IPS-NIHi11 (cell line): ENCODE data around the gene PINLYP.
A peak's percentile ranks its signal among the peaks of the same experiment; 100 is the strongest.

Experiments
- DNase-seq: peaks from one replicate; pipeline ENCODE4 v3.0.0; 2012; ENCODE audit warnings: mixed read lengths, low spot score

PINLYP gene

DNA sequence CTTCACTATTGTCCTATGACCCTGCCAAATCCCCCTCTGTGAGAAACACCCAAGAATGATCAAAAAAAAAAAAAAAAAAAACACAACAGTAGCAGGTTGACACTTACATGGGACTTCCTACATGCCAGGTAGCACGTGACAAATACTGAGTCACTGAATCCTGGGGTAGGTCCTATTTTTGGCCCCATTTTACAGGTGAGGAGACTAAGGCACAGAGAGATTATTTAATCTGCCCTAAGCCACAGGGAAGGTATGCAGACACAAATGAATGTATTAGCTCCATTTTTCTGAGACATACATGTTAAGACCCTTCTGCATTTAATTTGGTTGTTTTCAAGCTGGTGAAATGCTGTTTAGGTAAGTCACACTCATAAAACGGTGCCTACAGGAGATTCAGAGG is 26.9 kb upstream of the PINLYP start:
- no peak for DNase-seq

DNA sequence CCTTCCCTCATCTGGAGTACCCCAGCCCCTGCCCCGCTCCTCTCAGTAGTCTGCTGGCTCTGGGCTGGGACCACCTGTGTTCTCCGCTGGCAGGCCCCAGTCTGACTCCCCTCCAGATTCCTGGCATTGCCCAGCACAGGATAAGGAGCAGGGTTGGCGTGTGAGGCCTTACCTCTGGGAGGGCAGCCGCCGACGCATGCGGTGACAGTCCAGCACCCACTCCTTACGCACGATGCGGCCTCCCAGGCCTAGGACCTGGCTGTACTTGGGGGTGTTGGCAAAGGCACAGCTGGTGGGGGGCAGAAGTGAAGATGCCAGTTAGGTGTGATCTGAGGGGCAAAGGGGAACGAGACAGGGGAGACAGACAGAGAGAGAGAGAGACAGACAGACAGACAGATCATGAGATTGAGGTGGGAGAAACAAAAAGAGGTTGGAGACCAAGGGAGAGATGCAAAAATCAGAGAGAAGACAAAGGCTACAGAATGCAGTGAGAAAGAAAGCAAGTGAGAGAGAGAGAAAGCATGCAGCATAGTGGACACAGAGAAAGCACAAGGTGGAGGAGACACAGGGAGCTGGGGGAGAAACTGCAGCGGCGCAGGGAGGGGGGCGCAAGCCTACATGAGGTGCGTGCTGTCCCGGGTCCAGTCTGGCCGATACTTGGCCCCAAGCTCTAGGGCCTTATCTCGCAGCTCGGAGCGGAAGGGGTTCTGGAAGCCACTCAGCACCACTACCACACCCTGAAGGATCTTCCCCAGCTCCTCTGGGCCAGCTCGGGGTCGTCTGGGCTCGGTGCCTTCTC is 24.0 kb upstream of the PINLYP start:
- no peak for DNase-seq

DNA sequence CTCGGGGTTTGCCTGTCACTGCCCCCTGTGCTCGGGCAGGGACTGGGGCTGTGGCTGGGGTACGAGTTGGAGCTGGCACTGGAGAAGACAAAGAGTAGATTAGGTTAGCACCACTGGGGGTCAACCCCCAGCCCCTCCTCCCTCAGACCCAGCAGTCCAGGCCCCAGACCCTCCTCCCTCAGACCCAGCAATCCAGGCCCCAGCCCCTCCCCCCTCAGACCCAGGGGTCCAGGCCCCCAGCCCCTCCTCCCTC is 23.5 kb upstream of the PINLYP start:
- no peak for DNase-seq

DNA sequence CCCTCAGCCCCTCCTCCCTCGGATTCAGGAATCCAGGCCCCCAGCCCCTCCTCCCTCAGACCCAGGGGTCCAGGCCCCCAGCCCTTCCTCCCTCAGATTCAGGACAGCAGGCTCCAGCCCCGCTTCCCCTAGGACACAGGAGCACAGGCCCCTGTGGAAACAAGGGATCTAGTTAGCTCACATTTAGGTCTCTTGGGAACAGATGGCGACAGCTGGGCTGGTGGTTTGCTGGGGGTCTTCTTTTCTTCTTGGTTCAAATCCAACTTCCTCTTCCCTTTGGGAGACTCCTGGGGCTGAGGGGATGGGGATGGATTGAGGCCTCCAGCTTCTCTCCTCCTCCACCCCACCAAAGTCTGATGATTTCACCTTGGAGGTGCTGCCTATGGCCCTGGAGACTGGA is 23.0 kb upstream of the PINLYP start:
- DNase-seq: no peak

DNA sequence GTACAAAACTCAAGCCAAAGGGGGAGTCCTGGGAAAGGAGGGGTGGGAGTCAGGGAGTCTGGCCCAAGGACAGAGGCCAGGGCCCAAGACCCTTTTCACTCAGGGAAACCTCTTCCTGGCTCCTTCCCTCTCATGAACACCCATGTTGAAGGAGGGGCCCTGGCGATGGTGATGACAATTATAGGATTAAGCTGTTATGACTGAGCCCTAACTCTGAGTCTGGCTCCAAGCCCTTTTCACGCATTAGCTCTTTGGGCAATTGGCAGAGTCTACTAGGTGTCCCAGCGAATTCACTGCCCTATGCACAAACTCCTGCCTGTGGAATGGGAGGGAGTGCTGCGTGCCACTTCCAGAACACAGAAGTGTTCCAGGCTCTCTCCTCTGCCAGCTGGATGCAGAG is 21.9 kb upstream of the PINLYP start:
- DNase-seq: no peak

DNA sequence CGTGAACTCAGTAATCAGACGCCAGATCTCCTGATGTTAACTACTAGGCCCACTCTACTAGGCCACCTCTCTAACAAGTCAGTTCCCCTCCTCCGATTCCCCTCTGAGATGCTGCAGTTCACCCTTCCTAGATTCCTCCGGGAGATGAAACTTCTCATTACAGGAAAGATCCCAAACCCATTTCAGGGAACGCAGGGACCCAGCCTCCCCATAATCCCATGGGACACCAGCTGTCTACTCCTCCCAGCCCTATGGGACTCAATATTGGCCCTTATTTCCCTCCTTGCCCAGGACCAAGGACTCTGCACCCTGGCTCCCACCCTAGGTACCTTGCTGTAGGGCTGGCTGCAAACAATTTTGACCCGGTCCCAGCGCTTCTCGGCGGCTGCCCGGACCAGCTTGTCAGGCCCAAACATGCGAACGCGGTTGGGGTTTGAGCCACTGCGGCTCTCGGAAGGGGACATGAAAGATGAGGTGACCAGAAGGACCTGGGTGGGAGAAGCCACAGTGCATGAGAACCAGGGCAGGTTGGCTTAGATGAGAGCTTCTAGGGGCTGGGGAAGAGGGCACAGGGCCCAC is 21.2 kb upstream of the PINLYP start:
- no peak for DNase-seq

DNA sequence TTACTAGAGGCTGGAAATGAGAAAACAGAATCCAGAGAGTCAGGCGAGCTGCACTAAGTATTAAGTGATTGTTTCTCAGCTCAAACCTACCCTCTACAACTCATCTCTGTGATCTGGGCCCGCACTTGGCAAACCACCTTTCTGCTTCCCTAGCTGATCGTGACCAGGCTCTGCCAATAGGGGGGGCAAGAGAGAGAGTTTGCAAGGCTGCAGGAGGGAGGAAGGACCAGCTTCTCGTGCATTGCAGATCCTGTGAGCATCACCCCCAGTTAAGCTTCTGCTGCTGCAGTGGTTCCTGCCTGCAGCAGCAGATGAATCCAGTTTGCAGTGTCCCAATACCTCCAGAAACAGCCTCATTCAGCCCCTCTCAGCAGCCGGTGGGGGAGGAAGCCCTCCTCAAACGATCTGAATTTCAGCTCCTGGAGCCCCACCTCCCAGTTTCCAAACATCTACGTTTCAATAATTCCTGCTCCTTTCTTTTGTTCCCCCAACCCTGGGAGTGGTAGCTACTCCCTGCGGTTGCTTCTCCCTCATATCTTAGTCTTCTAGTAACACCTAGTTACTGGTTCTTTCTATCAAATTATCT is 20.3 kb upstream of the PINLYP start:
- peak; percentile 88 for DNase-seq

DNA sequence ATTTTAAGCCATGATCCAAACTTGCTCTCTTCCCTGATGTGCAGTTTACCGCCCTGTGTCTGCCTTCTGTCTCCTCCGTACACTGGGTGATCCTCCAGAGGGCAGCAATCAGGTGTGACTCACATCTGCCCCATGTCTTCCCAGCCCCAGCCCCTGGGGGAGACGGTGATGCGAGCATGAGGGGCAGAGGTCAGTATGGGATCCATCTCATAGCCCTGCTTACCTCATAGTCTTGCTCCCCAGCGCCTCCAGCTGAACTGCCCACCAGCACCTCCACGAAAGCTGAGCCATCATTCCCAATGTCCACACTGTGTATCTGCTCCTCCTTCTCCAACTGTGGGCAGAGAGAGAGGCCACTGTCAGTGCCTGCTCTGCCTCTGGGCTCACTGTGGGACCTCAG is 14.9 kb upstream of the PINLYP start:
- peak; percentile 45 for DNase-seq

DNA sequence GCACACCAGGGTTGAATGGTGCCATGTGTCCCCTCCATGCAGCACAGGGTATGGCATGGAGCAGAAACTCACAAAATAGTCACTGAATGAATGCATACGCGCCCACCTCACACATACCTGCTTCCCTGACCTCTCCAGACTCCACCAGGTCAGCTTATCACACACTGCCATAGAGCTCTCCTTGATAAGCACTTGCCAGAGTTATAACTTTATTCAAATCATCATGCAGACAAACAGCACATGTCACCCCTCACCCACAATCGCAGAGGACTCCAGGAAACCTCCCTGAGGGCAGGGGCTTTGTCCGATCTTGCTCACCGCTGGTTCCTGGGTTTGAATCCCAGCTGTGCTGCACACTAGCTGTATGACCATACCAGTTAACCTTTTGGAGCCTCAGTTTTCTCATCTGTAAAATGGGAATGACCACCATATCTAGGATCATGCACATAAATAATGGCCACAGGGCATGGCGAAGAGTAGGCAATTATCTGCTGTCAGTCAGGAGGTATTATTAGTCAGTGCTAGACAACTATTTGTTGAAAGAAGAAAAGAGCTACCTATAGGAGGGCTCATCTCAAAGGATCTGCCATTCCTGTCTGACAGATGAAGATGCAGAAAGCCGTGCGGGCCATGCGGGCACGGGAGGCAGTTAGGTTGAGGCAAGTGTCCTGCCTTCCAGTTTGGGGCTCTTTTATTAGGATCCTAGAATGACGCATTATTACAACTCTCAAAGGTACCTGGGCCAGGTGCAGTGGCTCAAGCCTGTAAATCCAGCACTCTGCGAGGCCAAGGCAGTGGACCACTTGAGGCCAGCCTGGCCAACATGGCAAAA is 14.2 kb upstream of the PINLYP start:
- no peak for DNase-seq

DNA sequence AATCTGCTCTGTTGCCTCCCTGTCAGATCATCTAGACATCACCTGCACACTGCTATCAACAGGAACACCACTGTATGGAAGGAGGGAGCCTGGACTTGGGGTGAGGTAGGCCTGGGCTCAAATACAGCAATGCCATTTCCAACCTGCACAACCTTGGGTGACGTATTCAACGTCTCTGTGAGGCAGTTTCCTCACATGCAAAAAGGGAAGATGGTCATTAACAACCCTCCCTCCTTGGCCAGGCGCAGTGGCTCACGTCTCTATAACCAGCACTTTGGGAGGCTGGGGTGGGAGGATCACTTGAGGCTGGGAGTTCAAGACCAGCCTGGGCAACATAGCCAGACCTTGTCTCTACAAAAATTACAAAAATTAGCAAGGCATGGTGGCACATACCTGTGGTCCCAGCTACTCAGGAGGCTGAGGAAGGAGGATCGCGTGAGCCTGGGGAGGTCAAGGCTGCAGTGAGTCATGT is 13.3 kb upstream of the PINLYP start:
- DNase-seq: no peak

DNA sequence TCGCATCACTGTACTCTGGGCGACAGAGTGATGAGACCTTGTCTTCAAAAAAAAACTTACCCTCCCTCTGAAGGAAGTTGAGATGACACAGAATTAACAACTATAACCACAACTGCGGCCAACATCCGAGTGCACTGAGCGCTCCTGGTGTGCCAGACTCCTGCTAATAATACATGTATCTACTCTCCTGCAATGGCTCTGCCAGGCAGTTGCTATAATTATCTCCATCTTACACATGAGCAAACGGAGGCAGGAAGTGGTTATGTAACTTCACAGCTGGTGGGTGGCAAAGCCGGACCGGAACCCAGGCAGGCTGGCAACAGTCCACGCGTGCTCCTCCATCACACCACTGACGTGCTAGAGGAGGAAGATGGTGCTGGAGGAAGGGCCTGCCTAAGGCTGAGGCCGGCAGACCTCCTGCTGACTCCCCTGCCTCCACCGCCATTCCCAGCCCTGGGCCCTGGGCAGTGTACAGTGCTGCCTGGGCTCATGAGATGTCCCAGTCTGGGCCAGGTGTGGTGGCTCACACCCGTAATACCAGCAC is 12.8 kb upstream of the PINLYP start:
- DNase-seq: no peak

DNA sequence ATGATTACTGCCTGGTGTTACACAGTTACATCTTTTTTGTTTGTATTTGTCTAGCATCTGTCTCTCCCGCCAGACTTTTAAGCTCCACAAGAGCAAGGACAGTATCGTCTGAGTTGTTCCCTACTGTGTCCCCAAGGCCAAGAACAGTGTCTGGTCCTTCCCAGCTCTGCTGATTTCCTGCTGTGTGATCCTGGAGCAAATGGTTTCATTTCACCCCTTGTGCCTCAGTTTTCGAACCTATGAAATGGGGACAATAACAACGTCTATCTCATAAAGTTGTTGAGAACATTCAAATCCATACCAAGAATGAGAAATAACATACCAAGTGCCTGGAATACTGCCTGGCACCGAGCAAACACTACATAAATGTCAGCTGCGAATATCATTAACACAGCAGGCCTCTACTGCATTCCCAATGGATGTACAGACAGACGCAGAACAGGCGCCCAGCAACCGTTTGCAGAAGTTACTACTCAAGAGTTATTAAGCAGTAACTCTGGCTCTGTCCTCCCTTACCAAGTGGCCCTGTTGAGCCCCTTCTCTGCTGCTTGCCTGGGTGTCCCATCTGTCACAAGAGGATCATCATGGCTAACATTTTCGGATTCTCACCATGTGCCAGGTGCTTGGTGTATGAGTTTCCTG is 11.7 kb upstream of the PINLYP start:
- DNase-seq: no peak

DNA sequence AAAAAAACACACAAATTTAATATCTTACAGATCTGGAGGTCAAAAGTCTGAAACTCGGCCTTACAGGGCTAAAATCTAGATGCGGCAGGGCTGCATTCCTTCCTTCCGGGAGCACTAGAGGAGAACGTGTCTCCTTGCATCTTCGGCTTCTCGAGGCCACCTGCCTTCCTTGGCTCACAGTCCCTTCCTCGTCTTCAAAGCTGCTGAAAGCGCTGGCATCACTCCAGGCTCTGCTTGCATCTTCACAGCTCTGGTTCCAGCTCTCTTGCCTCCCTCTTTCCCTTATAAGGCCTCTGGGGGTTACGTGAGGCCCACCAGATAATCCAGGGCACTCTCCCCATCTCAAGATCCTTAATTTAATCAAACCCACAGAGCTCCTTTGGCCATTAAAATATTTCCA is 10.8 kb upstream of the PINLYP start:
- DNase-seq: no peak

DNA sequence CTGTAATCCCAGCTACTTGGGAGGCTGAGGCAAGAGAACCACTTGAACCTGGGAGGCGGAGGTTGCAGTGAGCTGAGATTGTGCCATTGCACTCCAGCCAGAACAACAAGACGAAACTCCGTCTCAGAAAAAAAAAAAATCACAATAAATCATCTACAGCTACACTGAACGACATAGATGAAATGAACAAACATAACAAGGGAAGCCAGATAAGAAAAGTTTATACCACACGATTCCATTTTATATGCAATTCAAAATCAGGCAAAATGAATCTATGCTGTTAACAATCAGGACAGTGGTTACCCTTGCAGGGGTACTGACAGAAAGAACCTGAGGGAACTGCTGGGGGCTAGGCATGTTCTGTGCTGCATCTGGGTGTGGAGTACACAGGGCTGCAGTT is 5.9 kb upstream of the PINLYP start:
- no peak for DNase-seq

DNA sequence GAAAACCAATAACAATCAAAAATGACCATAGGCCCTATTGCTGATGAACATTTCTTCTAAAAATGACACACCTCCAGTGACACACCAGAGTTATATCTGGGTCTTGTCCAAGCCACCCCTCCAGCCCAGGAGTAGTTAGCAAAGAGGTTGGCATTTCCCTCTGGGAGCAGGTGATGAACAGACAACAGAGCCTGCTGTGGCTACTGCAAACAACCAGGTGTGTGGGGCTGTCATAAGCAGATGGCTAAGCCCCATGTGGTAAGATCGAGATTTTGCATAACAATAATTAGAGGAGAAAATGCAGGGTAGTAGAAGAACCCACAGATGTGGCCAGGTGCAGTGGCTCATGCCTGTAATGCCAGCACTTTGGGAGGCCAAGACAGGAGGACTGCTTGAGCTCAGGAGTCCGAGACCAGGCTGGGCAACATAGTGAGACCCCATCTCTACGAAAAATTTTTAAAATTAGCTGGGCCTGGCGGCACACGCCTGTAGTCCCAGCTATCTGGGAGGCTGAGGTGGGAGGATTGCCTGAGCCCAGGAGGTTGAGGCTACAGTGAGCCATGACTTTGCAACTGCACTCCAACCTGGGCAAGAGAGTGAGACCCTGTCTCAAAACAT is 5.3 kb upstream of the PINLYP start:
- no peak for DNase-seq

DNA sequence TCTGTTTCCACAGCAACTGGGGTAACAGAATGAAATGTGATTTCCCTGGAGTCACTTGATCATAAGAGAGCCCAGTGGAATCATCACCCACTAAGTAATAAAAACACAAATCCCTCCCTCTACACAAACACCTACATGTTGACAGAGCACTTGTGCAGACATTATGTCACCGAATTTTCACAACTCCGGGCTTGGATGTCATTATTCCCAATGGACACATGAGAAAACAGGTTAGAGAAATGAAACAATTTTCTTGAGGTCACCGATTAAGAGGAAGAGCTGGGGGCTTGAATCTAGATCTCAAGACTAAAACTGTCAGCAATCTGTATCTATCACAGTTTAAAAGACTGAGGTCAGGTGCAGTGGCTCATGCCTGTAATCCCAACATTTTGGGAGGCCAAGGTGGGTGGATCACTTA is 3.4 kb upstream of the PINLYP start:
- DNase-seq: no peak

DNA sequence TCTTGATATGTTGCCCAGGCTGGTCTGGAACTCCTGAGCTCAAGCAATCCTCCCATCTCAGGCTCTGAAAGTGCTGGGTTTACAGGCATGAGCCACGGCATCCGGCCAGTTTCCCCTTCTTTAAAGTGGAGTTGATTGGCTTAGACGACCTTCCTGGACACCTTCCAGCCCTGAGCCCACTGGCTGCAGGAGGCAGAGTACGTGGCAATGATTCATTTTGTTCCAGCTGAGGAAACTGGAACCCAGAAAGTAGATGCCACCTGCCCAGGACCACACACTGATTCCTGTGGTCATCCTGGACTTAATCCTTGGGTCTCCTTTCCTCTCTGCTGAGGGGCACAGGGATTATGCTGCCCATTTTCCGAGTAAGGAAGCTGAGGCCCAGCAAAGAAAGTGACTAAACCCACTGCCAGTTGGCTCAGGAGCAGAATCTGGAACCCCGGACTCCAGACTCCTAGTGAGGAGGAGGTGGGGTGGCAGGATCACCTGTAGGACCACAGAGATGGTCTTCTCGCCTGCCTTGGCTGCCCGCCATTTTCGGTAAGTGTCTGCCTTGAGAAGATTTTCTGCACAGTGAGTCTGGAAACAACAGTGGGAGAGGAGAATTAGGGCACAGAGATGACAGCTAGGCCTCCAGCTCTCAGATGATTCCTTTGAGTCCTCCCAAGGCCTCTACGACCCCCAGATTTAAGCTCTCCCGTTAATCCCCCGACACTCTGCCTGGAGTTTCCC is 1.0 kb upstream of the PINLYP start:
- no peak for DNase-seq

DNA sequence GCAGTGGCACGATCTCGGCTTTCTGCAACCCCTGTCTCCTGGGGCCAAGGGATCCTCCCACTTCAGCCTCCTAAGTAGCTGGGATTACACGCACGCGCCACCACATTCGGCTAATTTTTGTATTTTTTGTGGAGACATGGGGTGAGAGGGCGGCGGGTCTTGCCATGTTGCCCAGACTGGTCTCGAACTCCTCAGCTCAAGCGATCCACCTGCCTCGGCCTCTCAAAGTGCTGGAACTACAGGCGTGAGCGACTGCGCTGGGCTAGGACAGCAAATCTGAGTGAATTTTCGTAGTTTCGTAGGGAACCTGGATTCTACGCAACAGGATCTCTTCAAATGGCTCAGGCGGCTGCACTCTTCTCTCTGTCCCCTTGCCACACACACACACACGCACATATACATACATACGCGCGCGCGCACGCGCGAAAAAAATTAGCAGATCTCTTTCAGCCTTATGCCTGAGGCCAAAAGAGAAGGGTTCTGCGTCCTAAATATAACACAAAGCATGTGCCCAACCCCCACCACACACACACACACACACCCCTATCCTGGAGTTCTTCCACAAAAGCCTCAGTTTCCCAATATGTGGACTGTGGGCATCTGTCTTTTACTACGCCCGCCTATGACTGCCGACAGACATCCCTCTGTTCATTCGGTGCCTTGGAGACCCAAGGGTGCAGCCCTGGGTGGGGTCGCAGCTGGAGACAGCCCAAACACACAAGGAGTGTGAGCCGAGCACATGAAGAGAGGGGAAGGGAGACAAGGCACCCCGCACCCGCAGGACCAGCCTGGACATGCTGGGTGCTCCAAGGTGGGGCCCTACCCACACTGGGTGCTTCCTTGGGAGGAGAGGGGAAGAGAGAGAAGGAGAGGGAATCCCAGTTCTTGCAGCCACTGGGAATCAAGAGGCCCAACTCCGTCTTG is 616 bp downstream of the PINLYP start:
- DNase-seq: no peak

DNA sequence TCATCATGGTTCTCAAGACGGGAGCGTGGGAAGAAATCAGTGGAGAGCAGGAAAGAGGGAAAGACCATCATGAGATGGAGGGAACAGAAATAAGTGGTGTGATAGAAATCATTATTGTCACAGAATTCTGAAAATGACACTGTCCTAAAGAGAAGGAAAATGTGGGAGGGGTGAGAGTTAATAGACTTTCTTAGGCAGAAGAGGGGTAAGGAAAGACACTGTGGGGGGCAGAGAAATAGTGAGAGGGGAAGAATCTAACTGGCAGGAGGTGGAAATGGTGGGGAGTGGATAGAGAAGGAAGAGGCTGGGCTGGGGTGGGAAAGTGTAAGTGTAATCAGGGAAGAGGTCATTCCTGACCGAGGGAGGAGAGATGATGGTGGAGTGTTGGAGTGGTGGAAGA is 3.2 kb downstream of the PINLYP start:
- no peak for DNase-seq

DNA sequence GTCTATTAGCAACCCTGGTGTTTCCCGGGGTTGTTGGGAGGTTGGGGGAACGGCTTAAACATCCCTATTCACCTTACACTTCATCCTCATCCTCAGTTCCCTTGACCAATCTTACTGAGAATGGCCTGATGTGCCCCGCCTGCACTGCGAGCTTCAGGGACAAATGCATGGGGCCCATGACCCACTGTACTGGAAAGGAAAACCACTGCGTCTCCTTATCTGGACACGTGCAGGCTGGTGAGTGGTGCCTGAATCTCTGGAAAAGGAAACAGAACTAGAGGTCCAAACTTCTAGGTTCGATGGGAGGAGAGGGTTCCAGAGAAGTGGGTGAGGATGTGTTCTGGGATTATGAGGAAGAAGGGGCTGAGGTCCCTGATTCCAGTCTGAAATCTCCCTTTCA is 5.9 kb downstream of the PINLYP start:
- no peak for DNase-seq
